SK-N-MC (cell line): ENCODE results near the gene PIM3.

Source experiments
- DNase-seq: peaks from one replicate; pipeline ENCODE4 v3.0.0-alpha.2; 2011; ENCODE audit warnings: low read depth, low spot score
- H3K27ac ChIP-seq: fragments of 200-600 bp; sonication (generic); 2 replicates; pipeline ENCODE4 v1.5.1; 2016; ENCODE audit warnings: mixed run types
- H3K36me3 ChIP-seq: fragments of 200-600 bp; sonication (generic); 2 replicates; pipeline ENCODE4 v1.6.1; 2017; ENCODE audit warnings: antibody characterized with exemption, low read length, mixed read lengths; ENCODE audit not compliant: insufficient read depth
- H3K4me3 ChIP-seq: fragments of 200-600 bp; sonication (generic); 2 replicates; pipeline ENCODE4 v1.5.1; 2016
- H3K9ac ChIP-seq: fragments of 200-600 bp; sonication (generic); 2 replicates; pipeline ENCODE4 v1.8.0; 2017; ENCODE audit warnings: mixed run types, mixed read lengths; ENCODE audit not compliant: insufficient read length
- H3K9me3 ChIP-seq: fragments of 200-600 bp; sonication (generic); 2 replicates; pipeline ENCODE4 v1.6.1; 2017; ENCODE audit warnings: low read depth, mild to moderate bottlenecking, antibody characterized with exemption, low read length, moderate library complexity, mixed read lengths
- EZH2 ChIP-seq: fragments of 200-600 bp; sonication (generic); IDR thresholded peaks from one replicate; pipeline ENCODE4 v1.6.1; 2017; ENCODE audit warnings: antibody characterized with exemption
- FOXP2 ChIP-seq: optimal IDR thresholded peaks from 2 replicates; pipeline ENCODE3; 2011; ENCODE audit warnings: mild to moderate bottlenecking, moderate library complexity; ENCODE audit not compliant: insufficient read depth; ENCODE audit errors: extremely low read length, control extremely low read depth
- POLR2AphosphoS5 ChIP-seq: IDR thresholded peaks from 2 replicates; pipeline ENCODE4 v1.6.1; 2012; ENCODE audit warnings: mild to moderate bottlenecking, low read depth, low read length, borderline replicate concordance

PIM3 gene

DNA sequence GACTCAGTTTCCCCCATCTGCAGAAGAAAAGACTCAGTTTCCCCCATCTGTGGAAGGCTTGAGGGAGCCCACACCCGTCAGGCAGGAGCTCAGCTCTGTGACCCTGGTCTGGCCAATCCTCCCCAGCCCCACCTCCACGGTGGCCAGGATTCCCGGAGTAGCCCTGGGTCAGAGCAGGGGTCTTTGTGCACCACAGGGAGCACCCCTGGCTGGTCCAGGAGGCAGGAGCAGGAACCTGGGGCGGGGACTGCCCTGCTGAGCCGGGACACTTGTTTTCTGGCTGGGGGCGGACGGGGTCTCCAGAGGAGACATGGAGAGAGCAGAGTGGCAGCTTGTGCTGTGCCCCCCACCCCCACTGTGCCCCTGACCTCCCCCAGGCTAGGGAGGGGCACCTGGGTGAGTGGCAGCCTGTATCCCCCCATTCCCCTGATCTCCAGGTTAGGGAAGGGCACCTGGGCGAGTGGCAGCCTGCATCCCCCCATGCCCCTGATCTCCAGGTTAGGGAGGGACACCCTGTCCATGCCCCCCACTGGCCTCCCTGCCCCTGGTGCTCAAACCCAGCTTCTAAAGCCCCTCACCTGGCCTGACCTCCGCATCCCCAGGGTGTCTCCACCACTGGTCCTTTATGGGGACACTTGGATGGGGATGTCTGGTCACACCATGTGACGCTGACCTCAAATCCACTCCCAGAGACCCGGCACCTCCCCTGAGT is 33.2 kb downstream of the PIM3 start:
- Histone ChIP-seq H3K4me3 (no peak overlapping the region), H3K36me3 (no peaks in the 10 kb centered on the region), H3K9ac (no peak overlapping the region), H3K9me3 (peaks cover 7% of the 10 kb centered on the region), H3K27ac (no peak overlapping the region)
- no peak for TF ChIP-seq FOXP2
- TF ChIP-seq EZH2 = no peak
- no peak for TF ChIP-seq POLR2AphosphoS5
- no peak for DNase-seq

DNA sequence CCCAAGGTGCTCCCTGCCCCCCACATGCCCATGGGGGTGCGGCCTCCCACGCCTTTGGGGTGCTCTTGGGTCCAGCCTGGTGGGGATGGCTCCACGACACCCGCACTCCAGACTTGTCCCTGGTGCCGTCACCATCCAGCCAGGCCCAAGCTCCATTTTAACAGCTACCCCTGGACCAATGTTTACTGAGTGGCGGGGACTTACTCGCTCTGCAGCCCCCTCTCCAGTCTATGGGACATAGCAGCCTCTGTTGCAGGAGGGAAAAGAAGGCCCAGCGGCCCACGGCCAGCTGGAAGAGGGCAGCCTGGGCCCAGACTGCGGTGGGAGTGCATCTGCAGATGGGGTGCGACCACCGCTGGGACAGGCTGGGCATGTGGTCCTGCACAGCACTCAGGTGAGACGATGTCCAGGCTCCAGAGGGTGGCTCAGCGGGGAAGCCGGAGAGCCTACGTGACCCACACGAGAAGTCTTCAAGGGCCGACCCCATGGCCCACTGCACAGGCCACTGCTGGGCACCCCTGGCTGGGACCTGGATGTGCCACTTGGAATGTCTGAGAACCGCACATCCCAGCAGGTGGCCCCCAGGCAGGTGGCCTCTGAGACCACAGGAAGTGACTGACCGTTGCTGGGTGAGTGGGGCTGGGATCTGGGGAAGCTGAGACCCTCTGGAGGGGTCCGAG is 33.9 kb downstream of the PIM3 start:
- Histone ChIP-seq H3K27ac (no peak overlapping the region), H3K9me3 (peaks cover 7% of the 10 kb centered on the region), H3K9ac (no peak overlapping the region), H3K4me3 (no peak overlapping the region), H3K36me3 (no peaks in the 10 kb centered on the region)
- TF ChIP-seq EZH2 = no peak
- TF ChIP-seq FOXP2 = no peak
- TF ChIP-seq POLR2AphosphoS5 = no peak
- no peak for DNase-seq

DNA sequence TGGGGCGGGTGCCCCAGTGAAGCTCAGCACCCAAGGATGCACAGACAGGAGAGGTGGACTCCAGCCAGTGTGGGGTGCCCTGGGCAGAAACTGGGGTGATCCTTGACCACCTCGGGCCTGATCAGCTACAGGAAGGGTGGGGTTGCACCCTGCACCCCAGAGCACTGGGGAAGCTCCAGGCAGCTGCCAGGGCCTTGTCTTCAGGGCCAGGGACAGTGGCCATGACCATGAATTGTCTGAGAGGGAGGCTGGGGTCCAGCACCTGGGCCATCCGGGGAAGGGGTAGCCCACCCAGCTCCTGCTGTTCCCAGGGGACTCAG is 34.4 kb downstream of the PIM3 start:
- H3K27ac ChIP-seq = no peak overlapping the region

DNA sequence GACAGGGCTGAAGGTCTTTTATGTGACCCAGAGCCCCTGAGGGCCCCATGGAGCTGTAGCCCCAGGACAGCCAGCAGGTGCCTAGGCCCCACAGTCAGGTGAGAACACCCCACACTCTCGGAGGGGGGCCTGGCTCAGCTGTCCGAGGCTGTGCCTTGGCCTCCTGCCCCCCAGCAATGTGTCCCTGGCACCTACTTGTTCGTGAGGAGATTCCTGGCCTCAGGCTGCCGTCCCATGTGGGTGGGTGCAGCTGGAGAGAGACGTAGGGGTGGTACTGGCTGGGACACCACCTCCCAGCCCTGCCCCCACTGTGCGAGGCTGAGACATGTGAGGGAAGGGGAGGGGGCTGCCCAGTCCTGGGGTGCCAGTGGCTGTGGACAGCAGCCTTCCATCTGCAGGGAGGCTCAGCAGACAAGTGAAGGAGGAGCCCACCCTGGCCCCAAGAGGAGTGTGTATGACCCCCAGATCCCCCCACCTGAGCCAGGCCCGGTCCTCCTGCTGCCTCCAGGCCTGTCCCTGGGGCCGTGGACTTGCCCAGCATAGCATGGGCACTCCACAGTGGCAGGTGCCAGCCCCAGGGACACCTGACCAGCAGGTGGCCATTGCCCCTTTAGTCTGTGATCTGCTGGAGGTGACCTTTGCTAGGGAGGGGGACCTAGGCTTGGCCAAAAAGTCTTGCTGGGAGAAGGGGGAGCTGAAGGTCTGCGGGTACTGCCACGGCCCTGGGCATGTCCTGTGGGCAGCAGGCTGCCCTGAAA is 35.0 kb downstream of the PIM3 start:
- no peak overlapping the region for H3K27ac ChIP-seq
- H3K9ac ChIP-seq = no peak overlapping the region
- no peak overlapping the region for H3K4me3 ChIP-seq
- no peaks in the 10 kb centered on the region for H3K36me3 ChIP-seq
- TF ChIP-seq FOXP2 (no peak), POLR2AphosphoS5 (no peak), EZH2 (no peak)
- peaks cover 7% of the 10 kb centered on the region for H3K9me3 ChIP-seq
- DNase-seq = no peak

More for the DNA sequence above, 34.4 kb downstream of the PIM3 start:
- no peak for DNase-seq
- Histone ChIP-seq H3K36me3 (no peaks in the 10 kb centered on the region), H3K4me3 (no peak overlapping the region), H3K9me3 (peaks cover 7% of the 10 kb centered on the region), H3K9ac (no peak overlapping the region)
- TF ChIP-seq POLR2AphosphoS5 (no peak), FOXP2 (no peak), EZH2 (no peak)

DNA sequence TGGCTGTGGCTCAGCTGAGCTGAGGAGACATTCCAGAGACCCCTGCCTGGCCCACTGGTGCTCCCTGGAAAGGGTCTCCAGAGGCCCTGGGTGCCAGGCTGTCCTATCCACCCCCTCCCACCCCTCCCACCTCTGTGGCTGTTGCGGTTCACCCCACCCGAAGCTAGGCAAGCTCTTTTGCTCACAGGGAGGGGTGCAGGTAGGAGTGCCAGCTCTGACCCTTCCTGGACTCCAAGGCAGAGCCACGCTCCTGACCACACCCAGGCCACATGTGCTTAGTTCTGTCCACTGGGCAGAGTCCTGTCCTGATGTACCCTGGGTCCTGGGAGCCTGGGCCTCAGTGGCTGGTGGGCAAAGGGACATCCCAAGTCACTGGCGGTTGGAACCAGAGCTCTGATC is 35.5 kb downstream of the PIM3 start:
- H3K4me3 ChIP-seq = no peak overlapping the region
- H3K9ac ChIP-seq = no peak overlapping the region
- DNase-seq = no peak
- H3K9me3 ChIP-seq = peaks cover 6% of the 10 kb centered on the region
- no peaks in the 10 kb centered on the region for H3K36me3 ChIP-seq
- H3K27ac ChIP-seq = no peak overlapping the region
- TF ChIP-seq POLR2AphosphoS5 = no peak
- no peak for TF ChIP-seq FOXP2
- no peak for TF ChIP-seq EZH2

DNA sequence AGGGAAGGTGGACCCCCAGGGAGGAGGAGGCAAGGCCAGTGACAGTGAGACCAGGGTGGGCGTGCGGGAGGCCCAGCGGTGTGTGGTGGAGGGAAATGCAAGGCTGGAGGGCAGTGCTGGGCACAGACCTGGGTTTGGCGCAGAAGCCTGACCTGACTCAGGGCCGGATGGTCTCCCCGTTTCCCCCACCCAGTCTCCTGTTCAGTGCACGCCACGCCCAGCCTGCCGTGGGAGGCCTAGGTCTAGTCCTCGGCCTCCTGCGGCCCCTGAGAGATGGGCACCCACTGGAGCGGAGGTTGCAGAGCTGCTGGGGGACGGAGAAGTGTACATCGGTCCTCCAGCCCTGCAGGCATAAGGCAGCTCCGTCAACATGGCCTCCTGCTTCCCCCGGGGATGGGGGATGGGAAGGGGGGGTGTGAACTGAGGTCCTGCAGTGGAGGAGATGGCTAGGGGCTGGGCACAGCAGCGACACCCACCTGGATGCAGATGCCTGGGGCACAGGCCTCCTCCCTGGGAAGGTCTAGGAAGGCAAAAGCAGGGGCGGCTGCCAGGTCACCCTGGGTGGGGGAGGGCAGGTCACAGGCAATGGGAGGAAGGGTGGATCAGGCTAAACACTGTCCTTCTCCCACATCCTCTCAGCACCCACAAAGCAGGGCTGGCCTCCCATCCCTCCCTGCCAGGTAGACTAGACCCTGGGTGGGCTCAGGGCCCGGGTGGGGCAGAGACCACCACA is 36.1 kb downstream of the PIM3 start:
- DNase-seq = no peak
- Histone ChIP-seq H3K36me3 (no peaks in the 10 kb centered on the region), H3K27ac (no peak overlapping the region), H3K9ac (no peak overlapping the region), H3K4me3 (no peak overlapping the region), H3K9me3 (peaks cover under 1% of the 10 kb centered on the region; the same call in 1 of the 2 replicates)
- TF ChIP-seq EZH2 = no peak
- TF ChIP-seq POLR2AphosphoS5 = no peak
- TF ChIP-seq FOXP2 = no peak

DNA sequence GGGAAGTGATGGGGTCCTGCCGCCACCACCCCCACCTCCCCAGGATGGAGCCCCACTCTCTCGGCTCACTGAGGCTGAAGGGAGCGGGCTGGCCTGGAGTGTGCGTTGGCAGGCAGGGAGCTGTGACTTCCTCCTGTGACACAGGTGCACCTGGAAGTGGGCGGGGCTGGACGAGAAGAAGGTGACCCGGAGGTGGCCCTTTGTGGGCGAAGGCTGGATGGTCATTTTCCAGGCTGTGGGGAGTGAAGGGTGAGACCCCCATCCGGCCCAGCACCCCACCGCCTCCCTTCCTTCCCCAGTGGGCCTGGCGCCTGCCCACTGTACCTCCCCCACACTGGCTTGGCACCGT is 36.7 kb downstream of the PIM3 start:
- no peak for TF ChIP-seq POLR2AphosphoS5
- no peak for TF ChIP-seq FOXP2
- no peak for TF ChIP-seq EZH2
- Histone ChIP-seq H3K9ac (no peak overlapping the region), H3K4me3 (no peak overlapping the region), H3K27ac (no peak overlapping the region), H3K9me3 (no peaks in the 10 kb centered on the region), H3K36me3 (no peaks in the 10 kb centered on the region)
- DNase-seq = no peak

DNA sequence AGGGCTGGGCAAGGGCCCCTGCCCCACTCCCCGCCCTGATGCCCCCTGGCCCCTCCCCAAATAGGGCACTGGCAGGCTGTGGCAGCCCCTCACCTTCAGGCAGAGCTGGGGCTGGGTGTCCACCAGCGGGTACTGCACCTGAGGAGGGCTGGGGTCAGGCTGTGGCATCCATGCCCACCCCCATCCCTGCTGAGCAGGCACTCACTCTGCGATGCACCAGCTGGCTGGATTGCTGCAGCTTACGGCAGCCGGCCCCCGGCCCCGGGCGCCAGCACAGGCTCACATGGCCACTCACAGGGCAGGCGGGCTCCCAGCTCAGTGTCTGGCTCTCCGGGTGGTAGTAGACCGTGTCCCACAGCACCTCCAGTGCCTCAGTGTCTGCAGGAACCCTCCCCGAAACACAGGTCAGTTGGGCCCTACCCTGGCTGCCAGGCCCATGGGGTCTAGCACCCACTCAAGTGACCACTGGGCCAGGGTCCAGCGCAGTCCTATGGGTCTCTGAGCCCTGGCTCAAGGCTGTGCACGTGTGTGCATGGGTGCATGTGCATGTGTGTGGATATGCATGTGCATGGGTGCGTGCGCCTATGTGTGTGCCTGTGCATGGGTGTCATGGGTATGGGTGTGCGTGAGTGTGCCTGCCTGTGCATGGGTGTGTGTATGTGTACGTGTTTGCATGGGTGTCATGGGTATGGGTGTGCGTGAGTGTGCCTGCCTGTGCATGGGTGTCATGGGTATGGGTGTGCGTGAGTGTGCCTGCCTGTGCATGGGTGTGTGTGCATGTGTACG is 37.6 kb downstream of the PIM3 start:
- no peak for TF ChIP-seq FOXP2
- no peak for TF ChIP-seq EZH2
- TF ChIP-seq POLR2AphosphoS5 = no peak
- Histone ChIP-seq H3K4me3 (no peak overlapping the region), H3K9me3 (no peaks in the 10 kb centered on the region), H3K9ac (no peak overlapping the region), H3K27ac (no peak overlapping the region), H3K36me3 (no peaks in the 10 kb centered on the region)
- no peak for DNase-seq
